A549 treated with DMSO at 1 μM for 4 hours (cell line): Measurements from ENCODE around the gene IGSF22. TPM values are rescaled to one million over a fixed set of nuclear protein-coding genes. Genes with fewer than 3 reads are reported as not detected.

Source experiments
- total RNA-seq: library from RNA; stranded (reverse); fragments of 200-300 nt; extraction: Qiagen RNA extraction; gene quantifications from 5 replicates; pipeline ENCODE4 v1.2.3, GENCODE V29; 2022; ENCODE audit warnings: low read depth

Gene IGSF22
- not detected in 5 replicates for total RNA-seq

DNA sequence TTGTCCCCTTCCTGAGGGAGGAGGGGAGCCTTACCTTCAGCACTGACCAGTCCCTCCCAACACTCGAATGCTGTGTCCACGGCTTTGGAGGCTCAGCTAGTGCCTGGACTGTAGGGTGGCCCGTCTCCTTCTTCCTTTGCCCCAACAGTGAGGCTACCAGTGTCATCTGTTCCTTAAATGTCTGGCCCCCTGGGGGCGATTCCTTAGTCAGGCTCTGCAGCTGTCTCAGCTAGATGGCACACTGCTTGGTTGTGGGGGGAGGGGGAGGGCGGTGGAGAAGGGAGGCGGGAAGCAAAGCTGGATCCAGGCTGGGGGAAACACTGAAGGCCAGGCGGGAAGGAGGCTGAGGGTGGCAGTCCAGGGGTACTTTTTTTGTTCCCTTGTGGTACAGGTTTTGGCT lies at the start of gene IGSF22:
Gene IGSF22 (minus strand): TSS at position 149 of the 400 bp plus-strand sequence. CDS start 1,952 bp downstream, outside the sequence.

GRCh38 chr11:18698341-18699268 lies 27.4 kb downstream of the IGSF22 start, which contains the start of gene TMEM86A:
TSS of gene TMEM86A (plus strand) at chr11:18698779. CDS start at chr11:18698887, 108 bp downstream.

Other genes with a start within 250 kb of the IGSF22 start
- 95.6 to 115 TPM (median 107 TPM) in 5 replicates for gene TSG101, start 199.2 kb downstream of the IGSF22 start, total RNA-seq
- gene UEVLD, start 137.5 kb downstream of the IGSF22 start, total RNA-seq, result 18.5 to 25.6 TPM (median 23.5 TPM) in 5 replicates
- gene MISFA, start 126.4 kb downstream of the IGSF22 start, total RNA-seq, result 1.9 to 2.7 TPM (median 2.3 TPM) in 5 replicates
- 17.9 to 24.4 TPM (median 22.8 TPM) in 5 replicates for gene SPTY2D1, start 91.8 kb downstream of the IGSF22 start, total RNA-seq
- gene TMEM86A, start 27.4 kb downstream of the IGSF22 start, total RNA-seq, result 0.40 to 0.47 TPM (median 0.40 TPM) in 5 replicates
- gene PTPN5, start 65.6 kb upstream of the IGSF22 start, total RNA-seq, result not detected in 5 replicates
- not detected in 5 replicates for gene MRGPRX1, start 213.2 kb upstream of the IGSF22 start, total RNA-seq